NCI-H748 (cell line): ENCODE measurements around the gene MAPK8IP3.

Source experiments
- DNase-seq: peaks from one replicate; lab custom pipeline; 2025; ENCODE audit not compliant: unreplicated experiment; lab: John Stamatoyannopoulos, UW

The MAPK8IP3 gene

DNA sequence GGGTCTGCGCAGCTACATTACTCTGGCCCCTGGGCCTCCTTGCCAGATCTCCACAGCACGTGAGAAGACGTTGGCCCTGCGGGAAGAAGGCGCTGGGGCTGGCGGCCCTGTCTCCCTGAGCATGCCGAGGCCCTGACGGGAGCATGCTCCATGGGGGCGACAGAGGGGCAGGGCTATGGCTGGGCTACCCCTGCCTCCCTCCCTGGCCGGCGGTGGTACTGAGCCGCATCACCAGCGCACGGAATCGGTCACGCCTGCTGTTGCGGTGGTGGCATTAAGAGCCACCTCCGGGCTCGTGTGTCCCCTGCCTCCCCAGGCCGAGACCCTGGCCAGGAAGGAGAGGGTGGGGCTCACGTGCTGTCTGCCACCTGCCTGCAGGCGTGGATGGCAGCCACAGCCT, 28.1 kb downstream of the MAPK8IP3 start:
- DNase-seq = no peak

DNA sequence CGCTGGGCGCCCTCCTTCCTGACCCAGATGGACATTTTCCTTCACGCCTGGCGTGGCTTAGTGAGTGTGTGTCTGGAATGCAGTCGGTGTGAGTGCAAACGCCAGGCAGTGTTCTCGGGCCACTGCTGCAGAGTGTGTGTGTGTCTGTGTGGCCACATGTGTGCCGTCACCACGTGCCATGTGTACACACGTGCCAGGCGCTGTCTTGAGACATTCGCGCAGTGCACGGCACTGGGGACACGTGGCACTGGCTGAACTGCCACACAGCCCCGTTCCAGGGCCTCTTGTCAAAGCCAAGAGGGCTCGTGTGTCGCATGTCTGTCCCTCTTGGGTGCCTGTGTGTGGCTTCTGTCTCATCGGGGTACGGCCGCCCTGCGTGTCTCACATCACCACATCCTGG, 28.8 kb downstream of the MAPK8IP3 start:
- no peak for DNase-seq

DNA sequence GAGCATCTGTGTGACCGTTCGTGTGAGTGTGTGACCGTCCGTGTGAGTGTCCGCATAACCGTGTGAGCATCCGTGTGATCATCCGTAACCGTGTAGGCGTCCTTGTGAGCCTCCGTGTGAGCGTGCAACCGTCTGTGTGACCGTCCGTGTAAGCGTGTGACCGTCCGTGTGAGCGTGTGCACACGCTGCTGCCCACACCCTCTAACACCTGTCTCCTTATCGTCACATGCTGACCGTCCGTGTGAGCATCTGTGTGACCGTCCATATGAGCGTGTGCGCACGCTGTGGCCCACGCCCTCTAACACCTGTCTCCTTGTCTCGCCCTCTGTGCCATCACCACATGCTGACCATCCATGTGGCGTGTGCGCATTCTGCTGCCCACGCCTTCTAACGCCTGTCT, 34.2 kb downstream of the MAPK8IP3 start:
- no peak for DNase-seq

DNA sequence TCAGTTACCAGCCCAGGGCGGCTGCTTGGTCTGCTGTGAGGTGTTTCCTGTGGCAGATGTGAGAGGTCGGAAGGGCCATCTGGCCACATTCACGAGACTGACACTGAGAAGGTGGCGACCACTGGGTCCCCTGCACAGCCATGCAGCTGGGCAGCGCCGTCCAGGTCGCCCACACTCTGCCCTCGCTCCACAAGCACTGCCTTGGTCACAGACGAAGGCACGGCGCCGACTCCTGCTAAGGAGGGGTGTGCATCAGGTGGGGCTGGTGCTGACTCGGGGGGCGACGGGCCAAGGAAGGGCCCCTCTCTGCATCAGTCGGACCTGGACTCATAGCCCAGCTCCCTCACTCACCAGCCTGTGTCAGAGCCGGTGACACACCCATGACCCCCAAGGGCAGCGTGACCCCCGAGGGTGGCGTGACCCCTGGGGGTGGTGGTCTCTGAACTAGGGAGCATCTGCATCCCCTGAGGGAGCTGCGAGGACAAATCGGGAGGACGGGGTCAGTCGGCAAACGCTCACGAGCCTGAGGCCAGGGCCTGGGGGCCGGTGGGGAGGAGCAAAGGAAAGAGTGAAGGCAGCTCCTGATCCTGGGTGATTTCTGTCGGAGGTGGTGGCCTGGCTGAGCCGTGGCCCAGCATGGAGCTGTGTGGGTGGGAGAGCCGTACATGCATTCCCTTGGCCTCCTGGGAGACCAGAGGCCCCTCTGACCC, 34.9 kb downstream of the MAPK8IP3 start:
- DNase-seq = no peak

DNA sequence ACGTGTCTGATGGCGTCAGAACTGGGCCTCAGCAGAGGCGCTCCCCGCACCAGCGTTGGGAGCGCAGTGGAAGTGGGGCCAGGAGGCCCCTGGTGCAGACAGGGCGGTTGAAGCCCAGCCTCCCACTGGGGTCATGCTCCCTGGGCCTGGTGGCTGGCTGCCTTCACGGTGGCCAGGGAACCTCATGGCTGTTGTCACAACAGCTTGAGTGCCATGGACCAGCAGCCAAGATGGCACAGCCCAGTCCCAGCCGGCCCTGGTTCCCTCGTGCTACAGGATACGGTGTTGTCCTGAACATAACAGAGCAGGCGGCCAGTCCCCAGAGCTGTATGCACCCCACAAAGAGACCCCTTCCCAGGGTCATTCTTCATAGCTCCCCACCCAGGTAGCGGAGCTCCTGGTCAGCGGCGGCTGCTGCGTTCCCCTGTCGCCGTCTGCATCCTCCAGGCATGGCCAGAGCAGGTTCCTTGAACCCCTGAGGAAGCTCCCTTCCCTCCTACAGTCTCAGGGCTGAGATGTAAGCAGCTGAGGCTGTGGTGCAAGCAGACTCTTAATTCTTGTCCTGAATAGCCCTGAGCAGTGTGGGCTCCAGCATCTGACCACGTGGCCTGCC, 35.7 kb downstream of the MAPK8IP3 start:
- DNase-seq = no peak

DNA sequence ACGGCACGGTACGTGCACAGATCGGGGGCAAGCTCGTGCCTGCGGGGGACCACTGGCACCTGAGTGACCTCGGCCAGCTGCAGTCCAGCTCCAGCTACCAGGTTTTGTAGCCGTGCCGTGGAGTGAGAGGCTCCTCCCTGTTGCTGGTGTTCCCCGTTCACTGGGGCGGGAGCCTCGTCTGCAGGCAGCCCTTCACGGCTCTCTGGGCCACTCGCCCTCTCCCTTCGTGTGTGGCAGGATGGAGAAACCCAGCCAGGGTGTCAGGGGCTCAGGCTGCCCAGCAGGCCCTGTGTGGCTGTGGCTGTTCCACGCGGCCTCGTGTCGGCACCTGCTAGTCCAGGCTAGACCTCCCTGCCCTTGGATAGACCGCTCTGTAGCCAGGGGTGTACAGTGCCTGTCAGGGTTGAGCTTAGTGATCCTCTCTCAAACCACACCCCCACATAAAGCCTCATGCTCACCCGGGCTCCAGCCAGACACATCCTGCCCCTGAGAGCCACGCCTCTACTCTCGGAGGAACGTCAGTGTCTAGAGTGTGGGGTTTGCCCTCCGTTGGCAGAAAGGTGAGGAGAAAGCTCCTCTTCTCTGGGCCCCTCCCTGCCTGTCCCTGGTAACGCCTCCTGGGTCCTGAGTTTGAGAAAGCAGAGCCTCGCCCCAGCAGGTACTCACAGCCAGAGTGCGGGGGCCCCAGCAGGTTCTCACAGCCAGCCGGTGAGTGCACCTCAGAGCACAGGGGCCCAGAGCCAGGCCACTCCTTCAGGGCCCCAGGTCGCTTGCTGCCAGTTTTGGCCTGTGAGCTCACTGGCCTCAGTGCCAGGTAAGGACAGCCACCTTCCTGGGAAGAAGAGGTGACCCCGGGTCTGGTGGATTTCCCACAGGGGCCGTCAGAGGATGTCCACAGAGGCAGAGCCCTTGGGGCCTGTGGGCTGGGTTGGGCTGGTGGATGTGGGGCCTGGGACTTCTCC, 37.7 kb downstream of the MAPK8IP3 start:
- no peak for DNase-seq

DNA sequence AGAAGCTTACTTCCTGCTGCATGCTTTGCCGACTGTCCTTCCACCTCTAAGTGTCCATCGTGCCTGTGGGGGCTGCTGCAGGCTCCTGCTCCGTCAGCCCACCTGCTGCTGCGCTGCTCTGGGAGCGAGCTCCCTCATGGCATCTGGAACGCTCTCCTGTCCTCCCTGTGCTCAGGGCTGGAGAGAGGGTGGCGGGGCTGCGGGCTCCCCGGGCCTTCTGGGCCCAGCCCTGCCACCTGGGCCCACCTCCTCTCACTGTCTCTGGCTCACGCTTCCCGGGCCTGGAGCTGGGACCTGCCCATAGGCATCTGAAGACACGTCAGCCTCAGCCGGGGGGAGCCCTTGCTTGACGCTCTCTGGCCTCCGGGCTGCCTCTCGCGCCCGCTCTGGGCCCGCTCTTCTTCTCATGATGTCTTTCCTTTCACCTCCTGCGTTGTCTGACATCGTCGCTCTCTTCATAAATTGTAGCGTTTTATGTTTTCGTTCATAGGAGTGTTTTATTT, 38.4 kb downstream of the MAPK8IP3 start:
- DNase-seq = no peak

DNA sequence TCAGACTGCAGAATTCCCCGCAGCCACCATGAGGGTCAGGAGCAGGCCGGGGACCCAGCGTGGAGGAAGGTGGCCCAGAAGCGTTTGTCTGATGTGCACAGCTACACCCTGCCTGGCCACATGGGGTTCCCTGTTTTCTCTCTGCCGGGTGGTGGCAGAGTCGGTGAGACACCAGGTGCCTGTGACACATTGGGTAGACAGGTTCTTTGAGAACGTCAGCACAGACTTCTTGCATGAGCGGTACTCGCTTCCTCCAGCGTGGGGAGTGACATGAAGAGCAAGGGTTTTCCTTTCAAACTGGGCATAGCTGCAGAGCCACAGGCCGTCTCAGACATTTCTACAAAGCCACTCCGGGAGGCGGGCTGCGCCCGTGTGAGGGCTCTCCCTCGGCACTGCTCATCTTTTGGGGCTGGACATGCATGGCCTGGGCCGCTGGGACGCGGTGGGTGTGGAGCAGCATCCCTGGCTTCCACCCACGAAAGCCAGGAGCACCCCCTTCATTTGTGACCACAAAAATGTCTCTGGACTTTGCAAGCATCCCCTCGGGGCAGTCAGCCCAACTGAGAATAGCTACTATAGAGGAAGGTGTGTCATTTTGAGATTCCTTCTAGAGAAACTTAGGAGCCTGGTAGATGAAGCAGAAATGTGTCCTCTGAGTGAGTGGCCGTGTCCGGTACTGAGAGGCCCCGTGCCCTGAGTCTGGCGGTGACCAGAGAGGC, 39.3 kb downstream of the MAPK8IP3 start:
- DNase-seq = no peak

DNA sequence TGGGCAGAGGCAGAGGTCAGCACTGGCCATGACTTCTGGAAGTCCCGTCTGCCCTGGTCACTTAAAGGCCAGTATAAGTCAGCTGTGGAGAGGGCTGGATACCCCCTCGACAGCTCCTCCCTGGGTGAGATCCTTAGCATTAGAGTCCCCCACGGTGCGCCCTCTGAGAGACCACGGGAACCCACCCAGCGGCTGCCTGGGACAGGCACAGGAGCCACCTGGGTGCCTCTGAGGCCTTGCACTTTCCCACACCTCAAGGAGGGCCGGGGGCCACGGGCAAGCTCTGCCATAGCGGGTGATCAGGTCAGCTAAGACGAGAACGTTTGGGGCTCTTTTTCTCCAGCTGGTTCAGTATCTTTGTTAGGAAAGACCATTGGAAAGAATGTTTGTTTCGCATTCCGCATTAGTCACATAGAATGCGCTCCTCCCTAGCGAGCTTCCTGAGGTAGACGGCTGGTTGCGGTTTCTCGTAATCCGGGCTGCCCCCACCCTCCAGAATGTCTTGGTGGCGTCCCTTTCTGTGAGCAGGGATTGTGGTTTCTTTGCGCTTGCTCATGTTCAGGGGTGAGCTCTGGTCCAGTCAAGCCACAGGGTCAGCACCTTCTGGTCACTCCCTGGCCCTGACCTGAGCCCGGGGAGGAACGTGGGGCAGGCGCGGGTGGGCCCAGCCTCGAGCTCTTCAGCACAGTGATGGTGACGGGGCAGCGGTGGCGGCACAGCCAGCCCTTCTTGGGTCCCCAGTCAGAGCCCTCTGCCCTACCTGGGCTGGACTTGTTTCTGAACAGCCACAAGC, 40.1 kb downstream of the MAPK8IP3 start:
- no peak for DNase-seq

DNA sequence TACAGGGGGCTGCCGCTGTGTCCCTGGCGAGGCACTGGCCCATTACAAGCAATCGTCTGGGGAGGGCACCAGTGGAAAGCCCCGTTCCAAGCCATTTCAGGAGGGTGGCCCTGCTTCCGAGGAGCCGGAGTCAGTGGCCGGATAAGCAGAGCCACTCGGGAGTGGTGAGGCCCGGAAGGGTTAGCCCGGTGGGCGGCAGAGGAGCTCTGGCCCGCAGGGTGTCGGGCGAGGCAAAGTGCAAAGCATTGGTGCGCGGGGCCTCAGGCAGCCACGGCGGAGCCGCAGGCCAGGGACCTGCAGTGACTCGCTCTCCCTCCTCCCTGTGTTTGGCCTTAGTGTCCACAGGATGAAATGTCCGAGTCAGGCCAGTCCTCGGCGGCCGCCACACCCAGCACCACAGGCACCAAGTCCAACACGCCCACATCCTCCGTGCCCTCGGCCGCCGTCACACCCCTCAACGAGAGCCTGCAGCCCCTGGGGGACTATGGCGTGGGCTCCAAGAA, 40.7 kb downstream of the MAPK8IP3 start:
- DNase-seq = no peak

DNA sequence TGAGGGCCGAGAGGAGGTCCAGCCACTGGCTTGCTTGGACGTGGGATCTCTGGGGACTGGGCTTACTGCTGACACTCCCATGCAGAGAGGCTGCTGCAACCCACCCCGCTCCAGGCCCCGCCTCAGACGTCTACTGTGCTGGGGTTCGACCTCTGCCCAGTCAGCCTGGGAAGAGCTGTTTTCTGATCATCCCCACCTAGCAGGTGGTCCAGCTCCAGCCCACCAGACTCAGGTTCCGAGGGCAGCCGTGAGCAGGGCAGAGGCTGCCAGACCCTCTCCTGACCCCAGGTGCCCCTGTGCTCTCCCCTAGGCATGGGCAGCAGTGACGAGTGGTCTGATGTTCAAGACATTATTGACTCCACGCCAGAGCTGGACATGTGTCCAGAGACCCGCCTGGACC, 41.9 kb downstream of the MAPK8IP3 start:
- DNase-seq = no peak

DNA sequence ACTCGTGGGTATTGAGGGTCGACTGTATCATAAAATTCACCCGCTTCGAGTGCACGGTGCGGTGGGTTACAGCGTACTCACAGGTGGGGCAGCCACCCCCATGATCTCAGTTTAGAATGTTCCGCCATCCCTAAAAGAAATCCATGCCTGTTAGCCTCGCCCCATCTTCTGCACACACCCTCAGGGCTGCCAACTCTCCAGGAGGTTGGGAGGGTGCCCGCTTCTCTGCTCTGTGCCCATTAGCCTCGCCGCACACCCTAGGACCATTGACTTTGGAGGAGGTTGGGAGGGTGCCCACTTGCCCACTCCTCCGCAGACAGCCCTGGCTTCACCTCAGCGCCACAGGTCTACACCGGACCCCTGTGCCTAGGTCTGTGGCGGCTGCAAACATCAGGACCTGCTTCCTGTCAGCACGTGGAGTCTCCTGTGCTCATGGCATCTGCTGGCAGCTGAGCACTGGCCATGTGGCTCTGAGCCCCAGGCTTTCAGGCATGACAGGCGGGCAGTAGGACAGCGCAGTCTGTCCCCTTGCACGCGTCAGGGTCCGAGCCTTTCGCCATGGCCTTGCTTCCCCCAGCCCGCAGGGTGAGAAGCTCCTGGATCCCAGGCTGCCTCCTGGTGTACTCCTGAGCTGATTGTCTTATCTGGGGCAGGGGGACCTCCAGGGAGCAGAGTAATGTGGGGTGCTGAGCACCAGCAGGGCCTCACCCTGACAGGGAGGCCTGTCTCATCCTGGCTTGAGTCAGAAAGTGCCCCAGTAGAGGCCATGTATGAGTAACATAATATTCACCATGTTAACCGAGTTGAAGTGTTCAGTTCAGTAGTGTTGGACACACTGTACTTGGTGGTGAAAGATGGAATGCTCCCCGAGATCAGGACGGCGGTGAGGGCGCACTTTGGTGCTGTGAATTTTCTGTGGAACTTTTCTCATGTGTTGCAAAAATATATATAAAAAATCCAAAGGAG, 43.4 kb downstream of the MAPK8IP3 start:
- no peak for DNase-seq

DNA sequence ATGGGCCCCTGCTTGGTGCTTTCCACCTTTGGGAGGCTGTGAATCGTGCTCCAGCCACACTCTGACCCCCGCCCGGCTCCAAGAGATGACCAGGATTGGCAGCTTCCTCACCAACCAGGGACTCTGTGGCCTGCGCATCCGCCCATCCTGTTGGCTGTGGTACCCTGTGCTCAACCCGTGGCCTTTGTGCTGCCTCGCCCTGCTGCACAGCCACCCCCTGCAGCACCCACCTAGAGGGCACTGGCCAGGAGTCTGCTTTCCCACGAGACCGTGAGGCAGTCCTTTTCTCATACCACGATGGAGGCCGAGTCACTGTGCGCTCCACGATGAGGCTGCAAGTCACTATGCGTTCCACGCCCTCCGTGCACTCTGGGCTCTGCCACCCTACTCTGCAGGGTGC, 46.0 kb downstream of the MAPK8IP3 start:
- no peak for DNase-seq

DNA sequence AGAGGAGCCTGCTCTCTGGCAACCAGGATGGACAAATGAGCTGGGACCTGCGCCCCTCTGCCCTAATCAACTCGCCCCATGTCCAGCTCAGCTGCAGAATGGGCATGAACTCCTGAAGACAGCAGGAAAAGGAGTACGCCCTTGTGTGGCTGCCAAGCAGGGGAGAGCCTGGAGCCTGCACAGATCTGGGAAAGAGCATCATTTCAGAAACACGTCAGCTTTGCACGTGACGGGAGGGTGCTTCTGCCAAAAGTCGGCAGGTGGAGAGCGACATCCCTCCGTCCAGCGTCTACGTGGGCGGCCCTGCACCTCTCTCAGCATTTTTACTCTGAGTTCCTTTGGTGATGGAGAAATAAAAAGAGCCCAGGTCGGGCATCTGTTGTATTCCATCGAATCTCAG, 46.9 kb downstream of the MAPK8IP3 start:
- DNase-seq = no peak

DNA sequence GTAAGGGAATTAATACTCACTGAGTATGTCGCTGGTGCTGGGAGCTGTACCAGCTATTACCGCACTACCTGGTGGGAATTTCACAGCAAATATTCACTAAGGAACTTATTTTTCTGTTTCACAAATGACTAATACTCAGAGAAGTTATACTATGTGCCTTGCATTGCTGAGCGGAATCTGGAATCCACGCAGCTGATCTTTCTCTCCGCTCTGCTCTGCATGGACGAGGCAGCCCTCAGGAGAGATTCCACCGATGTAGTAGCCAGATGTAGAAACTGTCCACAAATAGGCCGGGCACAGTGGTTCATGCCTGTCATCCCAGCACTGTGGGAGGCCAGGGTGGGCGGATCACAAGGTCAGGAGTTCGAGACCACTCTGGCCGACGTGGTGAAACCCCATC, 48.2 kb downstream of the MAPK8IP3 start:
- DNase-seq = no peak

DNA sequence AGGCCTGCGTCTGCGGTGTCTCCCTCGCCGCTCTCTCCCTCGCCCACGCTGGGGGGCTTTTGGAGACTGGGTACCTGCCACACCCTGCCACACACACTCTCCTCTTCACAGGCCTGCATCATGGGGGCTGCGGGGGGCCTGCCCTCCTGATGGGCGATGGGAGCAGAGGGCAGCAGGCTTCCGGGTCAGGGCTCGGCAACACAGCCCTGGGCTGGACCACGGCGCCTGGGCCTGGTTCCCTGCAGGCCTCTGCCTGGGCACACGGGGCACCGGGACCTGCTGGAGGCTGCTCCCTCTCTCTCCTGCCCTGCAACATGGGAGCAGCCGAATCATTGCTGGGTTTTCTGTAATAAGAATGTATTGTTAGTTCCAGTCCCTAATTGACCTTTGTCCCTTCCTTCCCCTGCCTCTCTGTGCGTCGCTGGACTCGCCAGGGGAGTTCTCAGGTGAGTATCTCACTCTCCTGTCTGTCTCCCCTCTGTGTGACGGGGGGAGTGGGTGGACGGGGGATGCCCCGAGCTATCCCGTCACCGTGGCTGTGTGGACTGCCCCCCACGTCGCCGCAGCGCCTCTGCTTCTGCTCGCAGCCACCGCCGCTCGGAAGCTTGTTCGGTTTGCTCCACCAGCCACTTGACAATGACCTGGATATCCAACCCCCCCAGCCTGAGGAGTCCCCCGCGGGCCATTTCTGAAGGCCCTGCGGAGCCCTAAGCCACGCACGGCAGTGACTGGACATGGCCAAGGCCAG, 51.9 kb downstream of the MAPK8IP3 start:
- DNase-seq = no peak

DNA sequence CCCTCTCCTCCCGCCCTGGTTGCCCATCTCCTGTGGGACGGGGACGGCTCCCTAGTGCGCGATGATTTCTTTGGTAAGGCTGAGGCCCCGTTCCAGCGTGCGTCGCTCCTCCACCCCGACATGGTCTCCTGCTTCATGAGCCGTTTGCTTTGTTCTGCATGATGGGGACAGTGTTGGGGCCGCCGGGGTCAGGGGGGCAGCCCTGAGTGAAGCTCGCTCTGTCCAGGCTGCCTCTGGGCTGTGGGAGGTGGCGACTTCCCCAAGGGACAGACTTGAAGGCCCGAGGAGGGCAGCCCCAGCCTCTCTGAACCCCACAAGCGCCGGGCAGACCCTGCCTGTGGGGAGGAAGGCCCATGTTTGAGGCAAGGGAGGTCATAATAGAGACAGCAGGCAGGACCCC, 52.9 kb downstream of the MAPK8IP3 start:
- no peak for DNase-seq

DNA sequence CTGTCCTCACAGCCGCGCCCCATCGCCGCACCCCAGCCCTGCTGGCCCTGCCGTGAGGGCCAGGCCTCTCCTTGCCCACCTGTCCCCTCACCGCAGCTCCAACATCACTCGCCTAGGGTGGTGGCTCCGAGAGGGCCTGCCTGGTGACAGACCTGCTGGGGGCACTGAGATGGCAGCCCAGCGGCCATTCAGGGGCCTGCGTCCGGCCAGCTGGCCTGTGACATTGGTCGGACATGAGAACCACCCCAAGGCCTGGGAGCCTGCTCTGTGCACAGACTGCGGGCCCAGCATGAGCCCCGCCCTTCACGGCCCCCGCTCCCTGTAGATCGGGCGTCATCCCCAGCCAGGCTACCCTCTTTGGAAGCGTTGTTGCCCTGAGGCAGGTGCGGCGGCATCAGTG, 53.5 kb downstream of the MAPK8IP3 start:
- DNase-seq = no peak
